Trophoblast cell (in vitro differentiated cells and primary cell): ENCODE results near the gene FKBP7.

Source experiments
- DNase-seq, 2 donors: peaks; one replicate each; pipeline ENCODE4 v3.0.0-alpha.2; 2016
- H2AFZ ChIP-seq: 2 replicates; pipeline ENCODE4 v1.6.1; 2013; ENCODE audit warnings: low read length, moderate library complexity, mild to moderate bottlenecking; ENCODE audit not compliant: insufficient read depth, poor library complexity
- H2AK5ac ChIP-seq: 2 replicates; pipeline ENCODE4 v1.6.1; 2013; ENCODE audit warnings: mild to moderate bottlenecking, low read length
- H2BK120ac ChIP-seq: 2 replicates; pipeline ENCODE4 v1.6.1; 2013; ENCODE audit warnings: low read length, mild to moderate bottlenecking, moderate library complexity; ENCODE audit not compliant: insufficient read depth, poor library complexity
- H2BK12ac ChIP-seq: 2 replicates; pipeline ENCODE4 v1.6.1; 2013; ENCODE audit warnings: mild to moderate bottlenecking, low read length, moderate library complexity
- H2BK5ac ChIP-seq: 2 replicates; pipeline ENCODE4 v1.6.1; 2013; ENCODE audit warnings: low read length, low read depth, moderate library complexity, mild to moderate bottlenecking; ENCODE audit not compliant: poor library complexity
- H3K14ac ChIP-seq: 2 replicates; pipeline ENCODE4 v1.6.1; 2013; ENCODE audit warnings: mild to moderate bottlenecking, low read length
- H3K18ac ChIP-seq: 2 replicates; pipeline ENCODE4 v1.6.1; 2013; ENCODE audit warnings: mild to moderate bottlenecking, low read length
- H3K23ac ChIP-seq: 2 replicates; pipeline ENCODE4 v1.6.1; 2013; ENCODE audit warnings: low read length
- H3K27ac ChIP-seq: 2 replicates; pipeline ENCODE4 v1.5.1; 2013; ENCODE audit warnings: low read depth, mild to moderate bottlenecking, inconsistent platforms, low read length, moderate library complexity
- H3K27me3 ChIP-seq: 2 replicates; pipeline ENCODE4 v1.6.1; 2013; ENCODE audit warnings: inconsistent platforms, mild to moderate bottlenecking, low read length, moderate library complexity; ENCODE audit not compliant: insufficient read depth
- H3K36me3 ChIP-seq, 2 experiments: 1 replicate in 1 of 2; 2 replicates in 1 of 2; pipeline ENCODE4 v1.6.1; 2013; ENCODE audit warnings: low read length in 2 of 2, mild to moderate bottlenecking in 2 of 2, moderate library complexity in 1 of 2; ENCODE audit not compliant: insufficient read depth in 2 of 2, control insufficient read depth in 1 of 2
- H3K4ac ChIP-seq: 2 replicates; pipeline ENCODE4 v1.6.1; 2013; ENCODE audit warnings: low read depth, mild to moderate bottlenecking, low read length, moderate library complexity
- H3K4me1 ChIP-seq, 2 experiments: 1 replicate in 1 of 2; 2 replicates in 1 of 2; pipeline ENCODE4 v1.6.1; 2013; ENCODE audit warnings: low read length in 2 of 2, mild to moderate bottlenecking in 2 of 2, moderate library complexity in 1 of 2; ENCODE audit not compliant: insufficient read depth in 2 of 2, control insufficient read depth in 1 of 2
- H3K4me2 ChIP-seq: 2 replicates; pipeline ENCODE4 v1.6.1; 2013; ENCODE audit warnings: inconsistent platforms, mild to moderate bottlenecking, low read length, moderate library complexity
- H3K4me3 ChIP-seq: 2 replicates; pipeline ENCODE4 v1.5.1; 2013; ENCODE audit warnings: mild to moderate bottlenecking, low read depth, low read length, inconsistent platforms
- H3K79me1 ChIP-seq: one replicate; pipeline ENCODE4 v1.6.1; 2013; ENCODE audit warnings: low read length
- H3K79me2 ChIP-seq: 2 replicates; pipeline ENCODE4 v1.6.1; 2013; ENCODE audit warnings: low read length, mild to moderate bottlenecking; ENCODE audit not compliant: control insufficient read depth, insufficient read depth, poor library complexity
- H3K9ac ChIP-seq: 2 replicates; pipeline ENCODE4 v1.6.1; 2013; ENCODE audit warnings: mild to moderate bottlenecking, low read length
- H3K9me3 ChIP-seq: 2 replicates; pipeline ENCODE4 v1.6.1; 2013; ENCODE audit warnings: low read depth, mild to moderate bottlenecking, control low read depth, inconsistent platforms, low read length; ENCODE audit not compliant: insufficient read depth
- H4K12ac ChIP-seq: 2 replicates; pipeline ENCODE4 v1.6.1; 2013; ENCODE audit warnings: low read depth, mild to moderate bottlenecking, low read length, moderate library complexity
- H4K8ac ChIP-seq: 2 replicates; pipeline ENCODE4 v1.6.1; 2013; ENCODE audit warnings: low read depth, mild to moderate bottlenecking, low read length, moderate library complexity
- H4K91ac ChIP-seq: one replicate; pipeline ENCODE4 v1.6.1; 2013; ENCODE audit warnings: low read depth, mild to moderate bottlenecking, low read length, moderate library complexity
- WGBS: extraction: QIAGEN DNeasy Blood & Tissue Kit; methylation state at CpG from one replicate; pipeline ENCODE4 v1.1.7; 2013; ENCODE audit warnings: missing lambda C conversion rate; ENCODE audit not compliant: insufficient read length, insufficient coverage; ENCODE audit errors: extremely low coverage; 5-methylcytosine and 5-hydroxymethylcytosine counted together

Gene FKBP7

DNA sequence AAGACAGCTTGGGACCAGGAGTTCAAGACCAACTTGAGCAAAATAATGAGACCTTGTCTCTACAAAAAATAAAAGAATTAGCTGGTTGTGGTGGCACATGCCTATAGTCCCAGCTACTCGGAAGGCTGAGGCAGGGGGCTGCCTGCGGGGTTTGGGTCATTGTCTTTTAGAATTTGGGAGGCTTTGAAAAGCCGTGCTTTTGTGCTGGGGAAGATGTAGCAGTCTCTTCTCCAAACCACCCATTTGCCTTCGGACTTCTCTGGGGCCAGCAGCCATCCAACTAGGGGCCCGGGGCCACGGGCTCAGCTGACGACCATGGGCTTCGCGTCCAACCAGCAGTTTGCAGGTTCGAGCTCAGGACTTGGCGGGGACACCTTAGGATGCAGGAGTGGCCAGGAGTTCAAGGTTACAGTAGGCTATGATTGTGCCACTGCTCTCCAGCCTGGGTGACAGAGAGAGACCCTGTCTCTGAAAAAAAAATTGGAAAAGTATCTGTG, 21.0 kb downstream of the FKBP7 start:
- no peak overlapping the region for H3K4me3 ChIP-seq
- no peak overlapping the region for H2BK12ac ChIP-seq

DNA sequence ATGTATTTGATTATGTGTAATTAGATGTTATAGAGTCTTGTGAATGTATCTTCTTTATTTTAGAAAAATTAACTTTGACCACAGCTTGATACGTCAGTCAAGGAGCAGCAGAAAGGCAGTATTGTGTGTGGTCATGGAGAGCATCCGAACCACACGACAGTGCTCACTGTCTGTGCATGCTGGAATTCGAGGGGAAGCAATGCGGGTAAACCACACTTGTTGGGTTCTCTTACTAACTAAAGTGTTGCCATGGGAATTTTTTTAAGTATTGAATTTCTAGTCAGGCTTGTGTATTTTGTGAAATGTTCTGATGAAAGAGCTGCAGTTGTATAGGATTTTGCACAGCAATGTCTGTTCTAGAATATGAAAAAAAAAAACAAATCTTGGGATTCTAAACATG, 22.5 kb downstream of the FKBP7 start:
- Histone ChIP-seq H3K4me3 (no peak overlapping the region), H4K8ac (no peak overlapping the region), H3K79me1 (peaks cover 6% of the 10 kb centered on the region), H2BK120ac (no peak overlapping the region), H3K4me1 (peaks cover 3 to 5% of the 10 kb centered on the region in 2 experiments), H2AK5ac (no peak overlapping the region), H3K23ac (no peak overlapping the region), H3K27me3 (no peaks in the 10 kb centered on the region), H3K9me3 (no peaks in the 10 kb centered on the region), H2BK12ac (no peak overlapping the region), H4K12ac (no peak overlapping the region), H3K9ac (no peak overlapping the region), H3K27ac (no peak overlapping the region), H3K18ac (no peak overlapping the region), H2AFZ (no peak overlapping the region), H4K91ac (no peak overlapping the region), H3K79me2 (peaks cover 1% of the 10 kb centered on the region), H3K4me2 (no peak overlapping the region), H3K36me3 (no peaks in the 10 kb centered on the region), H3K4ac (no peak overlapping the region), H3K14ac (no peak overlapping the region), H2BK5ac (no peak overlapping the region)
- no CpG with 5 or more reads among the region's 5 CpGs for WGBS
- DNase-seq = no peak

More for the DNA sequence above, 21.0 kb downstream of the FKBP7 start:
- no peaks in the 10 kb centered on the region for H3K79me2 ChIP-seq
- no peak overlapping the region for H2BK120ac ChIP-seq
- H3K9ac ChIP-seq = no peak overlapping the region
- no peak overlapping the region for H2AK5ac ChIP-seq
- no peaks in the 10 kb centered on the region for H3K79me1 ChIP-seq
- no peaks in the 10 kb centered on the region for H3K4me1 ChIP-seq
- WGBS = no CpG with 5 or more reads among the region's 11 CpGs
- H3K9me3 ChIP-seq = no peaks in the 10 kb centered on the region
- no peak overlapping the region for H3K14ac ChIP-seq
- H3K4me2 ChIP-seq = no peak overlapping the region
- H3K23ac ChIP-seq = no peak overlapping the region
- H2AFZ ChIP-seq = no peak overlapping the region
- no peak overlapping the region for H2BK5ac ChIP-seq
- H3K27me3 ChIP-seq = no peaks in the 10 kb centered on the region
- no peak overlapping the region for H3K4ac ChIP-seq
- H3K18ac ChIP-seq = no peak overlapping the region
- H3K27ac ChIP-seq = no peak overlapping the region
- H4K12ac ChIP-seq = no peak overlapping the region
- DNase-seq = no peak
- H3K36me3 ChIP-seq = no peaks in the 10 kb centered on the region
- H4K91ac ChIP-seq = no peak overlapping the region
- H4K8ac ChIP-seq = no peak overlapping the region

DNA sequence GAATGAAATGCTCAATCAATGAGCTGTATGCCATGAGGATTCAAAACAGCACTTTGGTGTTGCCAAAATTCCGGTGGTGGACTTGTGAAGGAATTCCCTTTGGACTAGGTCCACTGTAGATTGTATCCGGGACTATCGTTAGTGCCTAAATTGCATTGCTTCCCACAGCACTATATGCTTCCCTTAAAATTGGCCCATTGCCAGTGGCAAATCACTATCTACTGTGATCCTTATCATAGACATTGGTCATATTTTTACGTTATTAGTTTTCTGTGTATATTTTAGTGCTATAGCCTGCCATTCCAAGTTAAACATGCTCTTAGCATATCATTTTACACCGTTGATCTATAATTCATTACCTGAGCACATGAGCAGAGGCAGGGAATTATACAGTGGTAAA, 25.5 kb downstream of the FKBP7 start:
- Histone ChIP-seq H3K27ac (no peak overlapping the region), H2BK12ac (no peak overlapping the region), H2BK5ac (no peak overlapping the region), H4K12ac (no peak overlapping the region), H3K14ac (no peak overlapping the region), H2BK120ac (no peak overlapping the region), H3K36me3 (peaks cover 2 to 10% of the 10 kb centered on the region in 2 experiments), H4K91ac (no peak overlapping the region), H3K4me2 (no peak overlapping the region), H3K9ac (no peak overlapping the region), H3K79me1 (peaks cover 11% of the 10 kb centered on the region), H2AFZ (no peak overlapping the region), H3K4me3 (no peak overlapping the region), H3K4me1 (peaks cover 7 to 11% of the 10 kb centered on the region in 2 experiments), H3K18ac (no peak overlapping the region), H3K23ac (no peak overlapping the region), H3K79me2 (peaks cover 6% of the 10 kb centered on the region), H4K8ac (no peak overlapping the region), H3K4ac (no peak overlapping the region), H3K9me3 (no peaks in the 10 kb centered on the region), H2AK5ac (no peak overlapping the region), H3K27me3 (no peaks in the 10 kb centered on the region)
- no CpG with 5 or more reads among the region's 5 CpGs for WGBS
- no peak for DNase-seq

DNA sequence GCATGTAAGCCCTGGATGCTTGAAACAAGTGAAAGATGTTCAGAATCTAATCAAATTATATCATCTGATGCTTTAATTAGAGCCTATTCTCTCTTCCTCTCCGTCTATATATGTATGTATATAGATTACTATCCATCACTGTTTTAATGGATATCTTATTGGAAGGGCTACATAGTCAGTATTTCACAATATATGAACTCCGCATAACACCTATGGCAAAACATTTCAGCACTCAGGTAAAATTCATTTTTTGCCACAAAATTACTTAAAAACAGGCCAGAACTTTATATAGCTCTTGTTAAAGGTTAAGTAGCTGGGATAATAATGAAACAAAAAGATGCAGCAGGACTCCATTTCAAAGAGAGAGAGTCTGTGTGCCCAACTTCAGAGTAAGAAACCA, 26.1 kb downstream of the FKBP7 start:
- H3K79me2 ChIP-seq = peaks cover 6% of the 10 kb centered on the region
- no peak overlapping the region for H4K12ac ChIP-seq
- no peak for DNase-seq
- no peak overlapping the region for H2AFZ ChIP-seq
- no peak overlapping the region for H2BK5ac ChIP-seq
- H3K4ac ChIP-seq = no peak overlapping the region
- H2BK12ac ChIP-seq = no peak overlapping the region
- H2AK5ac ChIP-seq = no peak overlapping the region
- H3K14ac ChIP-seq = no peak overlapping the region
- H3K79me1 ChIP-seq = peaks cover 11% of the 10 kb centered on the region
- H3K4me1 ChIP-seq = peaks cover 7 to 11% of the 10 kb centered on the region in 2 experiments
- H4K91ac ChIP-seq = no peak overlapping the region
- no peak overlapping the region for H3K23ac ChIP-seq
- H3K4me3 ChIP-seq = no peak overlapping the region
- no peaks in the 10 kb centered on the region for H3K27me3 ChIP-seq
- no peaks in the 10 kb centered on the region for H3K9me3 ChIP-seq
- H3K36me3 ChIP-seq = peaks cover 2 to 10% of the 10 kb centered on the region in 2 experiments
- WGBS = no CpG with 5 or more reads among the region's 2 CpGs
- no peak overlapping the region for H2BK120ac ChIP-seq
- H3K9ac ChIP-seq = no peak overlapping the region
- no peak overlapping the region for H3K27ac ChIP-seq
- H4K8ac ChIP-seq = no peak overlapping the region
- H3K4me2 ChIP-seq = no peak overlapping the region
- H3K18ac ChIP-seq = no peak overlapping the region
